Spleen (tissue), 7 donors: ENCODE results near the gene MYPN.

Source experiments
- POLR2A ChIP-seq, 3 donors: fragments of 450-650 bp; IDR thresholded peaks; one replicate each; pipeline ENCODE4 v1.5.1; 2017; ENCODE audit warnings: antibody characterized with exemption in 3 of 3, mild to moderate bottlenecking in 1 of 3
- TF ChIP-seq, protein P1 (sequence below), 11 experiments: fragments of 200-600 bp in 7 of 11; fragments of 450-650 bp in 4 of 11; sonication (generic) in 4 of 11; IDR thresholded peaks in 8 of 11; conservative IDR thresholded peaks in 3 of 11; 1 replicate in 7 of 11; 2 replicates in 4 of 11; pipeline versions ENCODE4 v1.4.0 to v1.8.0; 2016 to 2021; ENCODE audit warnings: antibody characterized with exemption in 11 of 11, inconsistent platforms in 4 of 11, mild to moderate bottlenecking in 1 of 11
- donor health status: DM: no; HTN: no; CAD: no; lungs with moderate emphysema.
- donor health status: DM: no; HTN: no; CAD: no.
- donor health status: DM: no; HTN: no; CAD: no.

DNA sequence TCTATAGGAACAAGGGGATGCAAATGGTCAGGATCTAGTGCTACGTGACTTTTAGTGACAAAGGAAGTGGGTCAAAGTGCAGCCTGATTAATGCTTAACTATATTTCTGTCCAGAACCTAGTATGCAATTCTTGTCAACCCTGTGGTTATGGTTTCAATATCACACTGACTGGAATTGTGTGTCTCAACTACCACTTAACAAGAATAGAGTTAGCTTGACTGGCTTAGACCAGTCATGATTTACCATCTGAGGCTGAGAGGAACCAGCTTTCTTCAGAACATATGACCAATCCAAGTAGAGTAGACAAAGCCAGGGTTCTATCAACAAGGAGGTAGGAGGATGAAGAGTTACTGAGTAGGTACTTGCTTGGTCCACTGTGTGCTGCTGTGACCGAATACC is 54.4 kb downstream of the MYPN start:
- TF ChIP-seq, protein P1, sequence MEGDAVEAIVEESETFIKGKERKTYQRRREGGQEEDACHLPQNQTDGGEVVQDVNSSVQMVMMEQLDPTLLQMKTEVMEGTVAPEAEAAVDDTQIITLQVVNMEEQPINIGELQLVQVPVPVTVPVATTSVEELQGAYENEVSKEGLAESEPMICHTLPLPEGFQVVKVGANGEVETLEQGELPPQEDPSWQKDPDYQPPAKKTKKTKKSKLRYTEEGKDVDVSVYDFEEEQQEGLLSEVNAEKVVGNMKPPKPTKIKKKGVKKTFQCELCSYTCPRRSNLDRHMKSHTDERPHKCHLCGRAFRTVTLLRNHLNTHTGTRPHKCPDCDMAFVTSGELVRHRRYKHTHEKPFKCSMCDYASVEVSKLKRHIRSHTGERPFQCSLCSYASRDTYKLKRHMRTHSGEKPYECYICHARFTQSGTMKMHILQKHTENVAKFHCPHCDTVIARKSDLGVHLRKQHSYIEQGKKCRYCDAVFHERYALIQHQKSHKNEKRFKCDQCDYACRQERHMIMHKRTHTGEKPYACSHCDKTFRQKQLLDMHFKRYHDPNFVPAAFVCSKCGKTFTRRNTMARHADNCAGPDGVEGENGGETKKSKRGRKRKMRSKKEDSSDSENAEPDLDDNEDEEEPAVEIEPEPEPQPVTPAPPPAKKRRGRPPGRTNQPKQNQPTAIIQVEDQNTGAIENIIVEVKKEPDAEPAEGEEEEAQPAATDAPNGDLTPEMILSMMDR (IDR thresholded peaks at IDR 0.05 in 8 of 11, conservative IDR thresholded peaks at IDR 0.05 in 3 of 11): no peak
- TF ChIP-seq POLR2A (IDR thresholded peaks at IDR 0.05): no peak
